K562 (cell line): ENCODE measurements around the gene UNC80.

Source experiments
- ETV6 ChIP-seq, 3 experiments: fragments of 150-350 bp in 1 of 3; sonication (generic) in 1 of 3; formaldehyde crosslinking in 1 of 3; IDR thresholded peaks; 2 replicates each; pipeline versions ENCODE4 v1.6.1 to v1.8.0; 2014 to 2022; ENCODE audit warnings: borderline replicate concordance in 2 of 3, low read depth in 2 of 3, antibody characterized with exemption in 1 of 3, low read length in 1 of 3, mild to moderate bottlenecking in 1 of 3, missing genetic modification reagents in 1 of 3
- RBM39 ChIP-seq: fragments of 200-400 bp; formaldehyde crosslinking; optimal IDR thresholded peaks from 2 replicates; pipeline ENCODE3; 2018; ENCODE audit warnings: low read depth, low read length
- ZNF644 ChIP-seq: fragments of 200-800 bp; sonication (Bioruptor generic); IDR thresholded peaks from 2 replicates; pipeline ENCODE4 v1.6.1; 2016; ENCODE audit warnings: low read depth, missing genetic modification characterization, missing compliant biosample characterization
- TF ChIP-seq, protein P1 (sequence below): sonication (generic); formaldehyde crosslinking; IDR thresholded peaks from 2 replicates; pipeline ENCODE4 v1.8.1; 2022; ENCODE audit warnings: missing genetic modification reagents

- TF ChIP-seq, protein P1, sequence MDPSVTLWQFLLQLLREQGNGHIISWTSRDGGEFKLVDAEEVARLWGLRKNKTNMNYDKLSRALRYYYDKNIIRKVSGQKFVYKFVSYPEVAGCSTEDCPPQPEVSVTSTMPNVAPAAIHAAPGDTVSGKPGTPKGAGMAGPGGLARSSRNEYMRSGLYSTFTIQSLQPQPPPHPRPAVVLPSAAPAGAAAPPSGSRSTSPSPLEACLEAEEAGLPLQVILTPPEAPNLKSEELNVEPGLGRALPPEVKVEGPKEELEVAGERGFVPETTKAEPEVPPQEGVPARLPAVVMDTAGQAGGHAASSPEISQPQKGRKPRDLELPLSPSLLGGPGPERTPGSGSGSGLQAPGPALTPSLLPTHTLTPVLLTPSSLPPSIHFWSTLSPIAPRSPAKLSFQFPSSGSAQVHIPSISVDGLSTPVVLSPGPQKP (CRISPR knock-in tag): no peak
- TF ChIP-seq ETV6 (IDR thresholded peaks at IDR 0.05; ENCODE audit: borderline replicate concordance in 1 of 2, low read depth in 2 of 2, low read length in 1 of 2) (no peak), ETV6 (CRISPR knock-in tag; IDR thresholded peaks at IDR 0.05; ENCODE audit: borderline replicate concordance) (no peak), ZNF644 (tag) (no peak), RBM39 (no peak)
Observed at GRCh38 chr2:210020138-210020537, 248.5 kb downstream of the UNC80 start.
